ENCODE measurements around the gene TBCA.

Gene TBCA

GRCh38 chr5:77643654-77644370 is 132.3 kb downstream of the TBCA start:
- no peak for DNase-seq (ENCODE audit: low read depth in 3 of 3, low spot score in 1 of 3)

GRCh38 chr5:77642738-77643653 is 133.1 kb downstream of the TBCA start:
- DNase-seq (ENCODE audit: low read depth in 3 of 3, low spot score in 1 of 3): no peak

- DNase-seq (ENCODE audit: low read depth in 3 of 3, low spot score in 1 of 3): no peak
Measured at GRCh38 chr5:77641963-77642737, 134.0 kb downstream of the TBCA start.

- DNase-seq (ENCODE audit: low read depth in 3 of 3, low spot score in 1 of 3): no peak
Measured at GRCh38 chr5:77641397-77641943, 134.7 kb downstream of the TBCA start.
